ENCODE measurements around the gene ASCL5.
"Not testable (repeated sequence)": the region's sequence is repeated elsewhere in the genome, so short reads cannot be mapped to it uniquely, and the experiment has no call there.

The ASCL5 gene, protein sequence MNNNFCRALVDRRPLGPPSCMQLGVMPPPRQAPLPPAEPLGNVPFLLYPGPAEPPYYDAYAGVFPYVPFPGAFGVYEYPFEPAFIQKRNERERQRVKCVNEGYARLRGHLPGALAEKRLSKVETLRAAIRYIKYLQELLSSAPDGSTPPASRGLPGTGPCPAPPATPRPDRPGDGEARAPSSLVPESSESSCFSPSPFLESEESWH

GRCh38 chr1:201126832-201127754 lies at the start of gene ASCL5:
Gene ASCL5, minus strand, starts transcription at chr1:201127184. Its CDS starts 11,812 bp downstream, at chr1:201115372.
- no peak for DNase-seq

GRCh38 chr1:201175820-201176500 lies 49.0 kb upstream of the ASCL5 start:
- no peak for DNase-seq

DNA sequence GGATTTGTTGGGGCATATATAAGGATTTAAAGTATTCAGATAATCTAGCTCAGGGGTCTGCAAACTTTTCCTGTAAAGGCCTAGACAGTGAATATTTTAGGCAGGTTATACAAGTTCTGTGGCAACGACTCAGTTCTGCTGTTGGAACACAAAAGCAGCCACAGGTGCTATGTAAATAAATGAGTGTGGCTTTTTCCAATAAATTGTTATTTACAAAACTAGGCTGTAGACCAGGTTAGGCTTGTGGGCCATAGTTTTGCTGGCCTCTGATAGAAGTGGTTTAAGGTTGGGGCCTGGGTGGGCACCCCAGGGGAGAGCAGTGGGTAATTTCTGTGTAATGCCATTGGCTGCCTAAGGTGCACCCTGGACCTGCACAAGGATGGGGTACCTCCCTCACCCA lies 46.8 kb upstream of the ASCL5 start:
- no peak for DNase-seq

DNA sequence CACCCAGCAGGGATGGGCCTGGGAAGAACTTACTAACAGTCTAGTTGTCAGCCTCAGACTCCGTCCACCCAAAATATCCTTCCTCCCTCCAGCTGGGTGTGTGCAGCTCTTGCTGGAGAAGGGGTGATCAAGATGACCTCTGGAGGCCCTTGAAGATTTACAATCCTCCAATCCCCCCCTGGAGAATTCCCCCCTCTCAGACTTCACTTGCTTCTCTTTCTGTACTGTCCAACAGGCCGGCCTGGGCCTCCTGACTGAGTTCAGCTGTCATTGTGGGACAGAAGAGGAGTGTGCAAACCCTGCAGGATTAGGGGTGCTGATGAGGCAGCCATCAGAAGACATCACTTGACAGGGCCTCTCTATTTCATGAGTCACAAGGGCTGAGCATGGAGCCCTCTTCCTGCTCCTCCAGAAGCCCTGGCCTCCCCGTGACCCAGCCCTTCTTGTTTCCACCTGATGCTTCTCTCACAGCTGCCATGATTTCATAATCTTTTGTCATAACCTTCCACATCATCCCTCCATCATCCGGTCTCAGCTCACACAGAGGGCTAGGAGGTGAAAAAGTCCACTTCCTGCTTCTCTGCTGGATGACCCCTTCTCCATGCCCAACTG lies 46.1 kb upstream of the ASCL5 start:
- DNase-seq = no peak

DNA sequence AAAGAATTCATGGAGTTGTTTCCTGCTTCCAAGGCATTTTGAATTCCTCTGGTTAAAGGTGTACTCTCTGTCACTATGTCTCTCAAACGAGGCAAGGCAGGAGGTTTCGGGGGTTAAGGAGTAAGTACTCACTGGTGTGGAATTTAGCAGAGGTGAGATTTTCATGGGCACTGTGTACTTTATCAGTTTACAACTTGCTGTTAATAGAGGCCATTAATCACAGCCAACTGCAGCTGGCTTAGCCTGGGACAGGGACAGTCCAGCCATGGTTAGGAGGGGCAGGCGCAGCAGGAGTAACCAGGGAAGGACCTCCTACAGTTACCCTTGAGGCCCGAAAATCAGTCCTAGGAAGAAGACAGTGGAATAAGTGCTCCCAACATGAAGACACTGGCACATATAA lies 45.3 kb upstream of the ASCL5 start:
- no peak for DNase-seq

DNA sequence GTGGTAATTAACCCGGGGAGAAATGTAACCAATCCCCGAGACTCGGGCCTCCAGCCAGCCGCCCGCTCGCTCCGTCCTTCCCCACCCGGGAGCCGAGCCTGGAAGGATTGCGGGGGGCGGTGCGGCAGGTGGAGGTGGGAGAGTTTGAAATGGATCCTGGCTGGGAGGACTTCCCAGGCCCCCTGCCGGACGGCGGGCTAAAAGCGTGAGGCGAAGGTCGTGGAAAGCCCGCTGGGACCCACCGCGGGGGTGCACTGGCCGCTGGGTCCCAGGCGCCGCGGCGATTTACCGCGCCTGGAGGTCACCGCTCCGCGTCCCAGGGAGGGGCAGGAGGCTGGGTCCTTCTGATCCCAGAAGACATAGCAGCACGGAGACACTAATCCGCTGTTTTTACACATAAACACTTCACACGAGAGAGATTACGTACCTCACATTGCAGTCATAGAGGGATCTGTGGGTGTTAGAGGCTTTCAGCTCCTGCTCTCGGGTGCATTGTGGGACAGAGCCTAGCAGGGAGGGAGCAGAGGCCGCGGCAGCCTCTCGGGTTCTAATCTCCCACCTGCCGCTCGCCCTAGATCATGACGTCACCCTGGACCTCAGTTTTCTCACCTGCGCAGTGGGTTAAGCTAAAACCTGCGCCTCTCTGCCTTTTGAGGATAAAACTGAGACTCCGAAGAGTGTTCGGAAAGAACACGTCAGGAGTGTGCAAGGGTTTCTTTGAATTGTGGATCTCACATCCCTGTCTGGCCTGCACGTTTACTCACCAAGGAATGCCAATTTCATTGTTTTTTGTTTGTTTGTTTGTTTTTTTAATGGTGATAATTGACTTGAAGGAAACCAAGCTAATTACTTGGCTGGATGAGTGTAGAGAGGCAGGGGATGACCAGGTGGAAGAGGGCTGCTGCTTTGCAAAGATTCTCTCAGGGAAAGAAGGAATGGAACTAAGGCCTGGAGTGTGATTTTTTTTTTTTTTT lies 44.4 kb upstream of the ASCL5 start:
- DNase-seq = peak; percentile 50 to 90

DNA sequence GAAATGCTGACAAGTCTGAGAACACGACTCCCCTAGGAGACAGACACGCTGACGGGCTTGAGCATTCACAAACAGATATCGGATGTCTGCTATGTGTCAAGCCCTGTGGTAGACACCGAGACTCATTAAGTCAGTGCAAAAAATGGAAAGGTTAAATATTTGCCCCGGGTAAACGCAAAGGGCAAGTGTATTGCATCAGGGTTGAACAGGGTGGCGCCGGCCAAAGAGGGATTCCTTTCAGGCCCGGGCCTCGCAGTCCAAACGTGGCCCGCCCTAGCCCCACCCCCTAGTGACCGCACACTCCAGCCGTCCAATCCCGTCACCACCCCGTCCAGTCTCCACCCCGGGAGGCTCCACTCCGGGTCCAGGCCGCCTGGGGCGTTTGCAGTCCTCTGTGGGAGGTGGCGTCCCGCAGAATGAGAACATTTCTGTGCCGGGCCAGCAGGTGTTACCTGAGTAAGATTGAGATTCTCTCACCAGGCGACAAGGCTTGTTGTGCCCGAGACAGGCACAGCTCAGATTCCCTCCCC lies 43.6 kb upstream of the ASCL5 start:
- peak; percentile 88 to 92 for DNase-seq

DNA sequence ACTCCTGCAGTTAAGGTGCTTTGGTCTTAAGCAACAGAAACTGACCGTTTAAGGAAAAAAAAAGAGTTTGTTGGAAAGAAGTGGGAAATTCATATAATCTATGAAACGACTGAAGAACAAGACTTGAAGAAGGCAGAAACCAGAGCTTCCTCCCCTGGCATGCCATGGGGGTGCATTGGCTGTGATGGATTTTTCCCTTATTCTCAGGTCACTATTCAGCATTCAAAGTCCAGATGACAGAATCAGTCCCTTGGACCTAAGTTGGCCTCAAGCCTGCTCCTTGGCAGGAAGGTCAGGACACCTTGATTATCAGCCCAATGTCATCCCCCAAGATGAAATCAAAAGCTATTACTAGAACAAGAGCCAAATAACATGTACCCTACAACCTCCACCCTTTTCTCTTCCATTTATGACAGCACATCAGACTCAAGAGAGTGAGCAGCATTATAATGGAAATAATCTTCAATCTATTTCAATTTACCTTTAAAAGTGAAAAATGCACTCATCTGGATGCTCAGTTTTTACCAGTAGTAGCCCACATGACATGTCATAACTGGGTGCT lies 43.1 kb upstream of the ASCL5 start:
- DNase-seq = no peak

DNA sequence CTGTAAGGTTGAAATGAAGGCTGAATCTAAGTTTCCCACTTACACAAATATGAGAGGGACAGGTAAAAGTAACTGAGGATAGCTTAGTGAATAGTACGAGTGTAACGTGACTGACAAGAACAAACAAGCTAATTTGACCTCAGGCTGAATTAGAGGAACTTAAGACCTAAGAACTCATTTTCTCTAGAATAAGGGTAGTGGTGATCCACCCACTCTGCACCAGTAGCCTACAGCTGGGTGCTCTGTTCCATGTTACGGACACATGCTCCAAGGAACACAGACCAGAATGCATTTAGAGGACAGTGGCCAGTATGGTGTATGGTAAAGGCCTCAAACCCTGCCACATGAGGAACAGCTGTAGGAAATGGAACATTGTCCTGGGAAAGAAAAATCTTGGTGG lies 42.2 kb upstream of the ASCL5 start:
- no peak for DNase-seq

GRCh38 chr1:201167041-201167991 lies 40.3 kb upstream of the ASCL5 start:
- peak; percentile 38 to 70 for DNase-seq

DNA sequence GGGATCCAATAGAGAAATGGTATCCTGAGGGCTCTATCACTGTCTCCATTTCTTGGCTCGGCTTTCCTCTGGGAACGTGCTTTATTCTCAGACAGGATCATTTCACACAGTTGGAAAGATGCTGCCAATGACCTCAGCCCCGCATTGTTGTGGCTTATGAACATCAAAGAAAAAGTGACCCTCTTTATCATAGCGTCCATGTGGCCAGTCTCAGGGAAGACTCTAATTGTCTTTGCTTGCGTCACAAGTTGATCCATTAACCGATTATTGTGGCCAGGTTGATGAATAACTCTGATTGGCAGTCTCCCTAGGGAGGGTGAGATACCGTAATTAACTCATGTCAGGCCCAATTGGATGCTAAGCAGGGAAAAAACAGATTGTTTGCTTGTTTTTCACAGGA lies 37.7 kb upstream of the ASCL5 start:
- DNase-seq = no peak

DNA sequence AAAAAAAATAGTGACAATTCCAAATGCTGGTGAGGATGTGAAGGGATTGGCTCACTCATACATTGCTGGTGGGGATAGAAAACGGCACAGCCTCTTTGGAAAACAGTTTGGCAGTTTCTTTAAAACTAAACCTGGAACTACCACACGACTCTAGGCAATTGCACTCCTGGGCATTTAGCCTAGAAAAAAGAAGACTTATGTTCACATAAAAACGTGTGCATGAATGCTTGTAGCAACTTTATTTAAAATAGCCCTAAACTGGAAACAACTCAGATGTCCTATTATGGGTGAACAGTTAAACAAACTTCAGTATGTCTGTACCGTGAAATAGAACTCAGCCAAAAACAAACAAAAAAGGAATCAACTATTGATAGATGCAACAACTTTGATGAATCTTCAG lies 36.7 kb upstream of the ASCL5 start:
- DNase-seq = no peak

- DNase-seq = not testable (repeated sequence)
Observed at GRCh38 chr1:201163036-201163435, 36.1 kb upstream of the ASCL5 start.

- DNase-seq = no peak
Observed at GRCh38 chr1:201157949-201158348, 31.0 kb upstream of the ASCL5 start.

GRCh38 chr1:201156819-201157218 lies 29.8 kb upstream of the ASCL5 start:
- DNase-seq = no peak

- DNase-seq = peak in 1 of 2 experiments; percentile 35
Observed at GRCh38 chr1:201156346-201156745, 29.4 kb upstream of the ASCL5 start.

DNA sequence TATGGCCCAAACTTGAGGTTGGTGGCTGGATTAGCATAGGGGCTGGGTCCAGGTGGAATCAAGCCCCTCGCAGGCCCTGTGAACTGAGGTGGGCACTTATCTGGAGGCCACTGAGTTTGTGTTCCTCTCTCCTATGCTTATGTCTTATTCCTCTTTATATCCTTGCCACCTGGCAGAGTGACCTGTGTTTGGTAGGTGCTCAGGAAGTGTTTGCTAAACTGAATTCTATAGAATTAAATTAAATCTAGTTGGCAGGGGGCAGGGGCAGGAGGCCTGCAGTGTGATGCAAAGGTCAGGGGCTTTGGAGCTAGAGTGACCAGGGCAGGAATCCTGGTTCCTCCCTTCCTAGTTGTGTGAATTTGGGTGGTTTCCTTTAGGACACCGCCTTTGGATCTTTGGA lies 28.4 kb upstream of the ASCL5 start:
- no peak for DNase-seq

DNA sequence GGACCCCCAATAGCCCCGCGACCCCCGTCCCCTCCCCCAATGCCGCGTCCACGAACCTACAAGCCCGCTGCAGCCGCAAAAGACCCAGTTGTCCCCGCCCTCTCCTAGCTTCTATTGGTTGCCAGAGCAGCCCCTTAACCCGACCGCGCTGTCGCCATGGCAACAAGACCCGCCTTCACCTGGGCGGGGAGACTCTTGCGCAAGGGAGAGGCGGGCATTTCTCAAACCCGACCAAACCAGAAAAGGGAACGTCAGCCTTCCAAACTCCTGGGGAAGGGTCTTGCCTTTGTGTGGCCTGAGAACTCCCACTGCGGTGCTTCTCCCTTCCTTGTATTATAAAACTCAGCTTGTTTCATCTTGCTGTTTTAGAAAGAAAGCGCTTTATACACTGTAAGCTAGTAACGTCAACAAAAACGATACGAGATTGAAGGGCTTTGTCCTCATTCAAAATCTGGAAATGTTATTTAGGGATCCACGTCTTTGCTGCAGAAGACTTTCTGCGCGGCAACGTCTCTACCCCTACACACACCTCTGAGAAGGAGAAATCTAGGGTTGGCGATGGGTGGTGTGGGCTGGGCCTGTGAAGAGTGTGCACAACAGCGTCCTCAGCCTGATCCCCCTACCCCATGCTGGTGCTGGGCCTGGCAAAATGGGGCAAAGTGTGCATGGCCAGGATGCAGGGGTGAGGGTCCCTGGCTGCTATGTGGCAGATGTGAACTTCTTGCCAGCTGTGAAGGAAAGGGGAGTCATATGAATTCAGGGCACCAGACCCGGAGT lies 27.6 kb upstream of the ASCL5 start, which contains the start of gene TMEM9:
Gene TMEM9 (minus strand): TSS at position 86 of the 777 bp plus-strand sequence. CDS start 551 bp downstream, outside the sequence.
- DNase-seq = peak; percentile 90 to 94
